Lung (tissue), 12 donors: ENCODE measurements around the gene FGF19. TPM values are rescaled to one million over a fixed set of nuclear protein-coding genes. Genes with fewer than 3 reads are reported as not detected.

Experiments used
- ATAC-seq: fragments of 200-7000 bp; cut with Tn5 transposase; one replicate; pipeline ENCODE4 v1.9.1; 2020; ENCODE audit warnings: moderate number of reproducible peaks; ENCODE audit not compliant: insufficient read depth, low FRiP score
- DNase-seq, 3 donors: peaks; one replicate each; pipeline ENCODE4 v3.0.0-alpha.2; 2013 to 2017
- H3K27ac ChIP-seq, 2 donors: one replicate each; pipeline ENCODE4 v1.5.1; 2013; ENCODE audit warnings: mild to moderate bottlenecking in 2 of 2, moderate library complexity in 2 of 2, control low read depth in 1 of 2, inconsistent platforms in 1 of 2, low read depth in 1 of 2, low read length in 1 of 2
- H3K27me3 ChIP-seq, 3 donors: one replicate each; pipeline ENCODE4 v1.5.1; 2013; ENCODE audit warnings: low read length in 2 of 3; ENCODE audit not compliant: control insufficient read depth in 3 of 3, insufficient read depth in 3 of 3
- H3K36me3 ChIP-seq, 4 donors: one replicate each; pipeline ENCODE4 v1.5.1; 2013; ENCODE audit warnings: low read length in 4 of 4, mild to moderate bottlenecking in 1 of 4, moderate library complexity in 1 of 4; ENCODE audit not compliant: control insufficient read depth in 4 of 4, insufficient read depth in 4 of 4
- H3K4me1 ChIP-seq, 5 donors: one replicate each; pipeline ENCODE4 v1.5.1; 2013; ENCODE audit warnings: low read length in 5 of 5, mild to moderate bottlenecking in 2 of 5, moderate library complexity in 1 of 5; ENCODE audit not compliant: control insufficient read depth in 5 of 5, insufficient read depth in 5 of 5
- H3K4me3 ChIP-seq: one replicate; pipeline ENCODE4 v1.5.1; 2013; ENCODE audit warnings: mild to moderate bottlenecking, control low read depth, moderate library complexity
- H3K9ac ChIP-seq, 2 donors: one replicate each; pipeline ENCODE4 v1.5.1; 2013; ENCODE audit warnings: low read length in 2 of 2, control low read depth in 1 of 2; ENCODE audit not compliant: insufficient read depth in 1 of 2
- H3K9me3 ChIP-seq, 4 donors: one replicate each; pipeline ENCODE4 v1.5.1; 2013; ENCODE audit warnings: low read length in 3 of 4, mild to moderate bottlenecking in 1 of 4, moderate library complexity in 1 of 4; ENCODE audit not compliant: control insufficient read depth in 4 of 4, insufficient read depth in 3 of 4
- whole genome bisulfite sequencing, 2 donors: extraction: QIAGEN DNeasy Blood & Tissue Kit; methylation state at CpG; one replicate each; pipeline ENCODE4 v1.1.7; 2013; 5-methylcytosine and 5-hydroxymethylcytosine counted together
- polyA plus RNA-seq, 2 donors: library from polyadenylated mRNA; stranded (reverse); fragments of 200-250 nt; gene quantifications; one replicate each; pipeline ENCODE4 v1.2.1, GENCODE V29; 2013
- total RNA-seq, 2 donors: library from RNA; depleted of rRNA in 1 of 2; stranded (reverse); fragments of >200 nt in 1 of 2; gene quantifications; one replicate each; pipeline ENCODE4 v1.2.1, GENCODE V29; 2014 to 2021
- TF ChIP-seq, protein P1 (sequence below): IDR thresholded peaks from 2 replicates; pipeline ENCODE4 v1.5.1; 2012; ENCODE audit warnings: mild to moderate bottlenecking; ENCODE audit errors: control extremely low read depth, extremely low read depth
- donor health status: control.
- donor health status: control.
- donor health status: Bipolar disorder and iron deficiency.
- donor health status: healthy.
- donor health status: DM: yes; HTN: yes; CAD: no.

Gene FGF19
- total and polyA plus RNA-seq, 4 donors: 0.09 TPM; not detected in 3

DNA sequence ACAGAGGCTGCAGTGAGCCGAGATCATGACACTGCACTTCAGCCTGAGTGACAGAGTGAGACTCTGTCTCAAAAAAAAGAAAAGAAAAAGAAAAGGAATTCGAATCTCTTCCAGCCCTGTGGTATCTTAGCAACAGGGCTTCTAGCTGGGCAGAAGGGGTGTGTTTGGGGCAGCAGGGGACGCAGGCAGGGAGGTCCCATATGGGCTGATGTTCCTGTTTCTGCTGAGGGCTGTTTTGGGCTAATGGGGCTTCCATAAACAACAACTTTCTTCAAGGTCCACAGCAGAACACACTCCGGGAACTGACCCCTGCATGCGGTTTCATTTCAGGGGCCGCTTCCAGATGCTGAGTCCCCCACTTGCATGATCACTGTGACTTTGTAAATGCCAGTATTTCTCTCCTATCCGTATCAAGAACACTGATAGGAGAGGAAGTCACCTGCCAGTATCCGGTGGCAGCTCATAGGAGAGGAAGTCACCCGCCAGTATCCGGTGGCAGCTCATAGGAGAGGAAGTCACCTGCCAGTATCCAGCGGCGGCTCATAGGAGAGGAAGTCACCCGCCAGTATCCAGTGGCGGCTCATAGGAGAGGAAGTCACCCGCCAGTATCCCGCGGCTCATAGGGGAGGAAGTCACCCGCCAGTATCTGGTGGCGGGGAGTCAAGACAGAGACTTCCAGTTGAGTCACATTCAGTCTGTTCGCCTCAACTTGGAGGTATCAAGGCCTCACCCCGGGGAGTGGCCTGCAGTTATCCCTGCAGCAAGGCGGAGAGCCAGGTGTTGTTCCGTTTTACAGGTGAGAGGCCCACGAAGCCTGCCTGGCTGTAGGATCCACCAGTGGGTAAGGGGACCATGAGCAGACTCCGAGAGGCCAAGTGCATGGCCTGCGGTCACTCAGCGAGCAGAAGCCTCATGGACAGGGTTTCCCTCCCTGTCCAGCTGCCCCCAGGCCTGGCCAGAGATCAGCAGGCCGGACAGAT lies 8.3 kb upstream of the FGF19 start:
- ATAC-seq (no peak), DNase-seq (no peak)
- Histone ChIP-seq H3K27ac (no peak overlapping the region), H3K9ac (no peak overlapping the region), H3K4me1 (peaks cover 0 to 4% (median 1%) of the 10 kb centered on the region in 5 donors), H3K9me3 (peaks cover 0 to 4% (median 0%) of the 10 kb centered on the region in 4 donors), H3K27me3 (peaks cover 0 to 25% (median 4%) of the 10 kb centered on the region in 3 donors), H3K4me3 (no peak overlapping the region), H3K36me3 (no peaks in the 10 kb centered on the region)
- 39 to 50% methylated on average over 28 of the region's 28 CpGs for WGBS, 2 donors
- TF ChIP-seq, protein P1, sequence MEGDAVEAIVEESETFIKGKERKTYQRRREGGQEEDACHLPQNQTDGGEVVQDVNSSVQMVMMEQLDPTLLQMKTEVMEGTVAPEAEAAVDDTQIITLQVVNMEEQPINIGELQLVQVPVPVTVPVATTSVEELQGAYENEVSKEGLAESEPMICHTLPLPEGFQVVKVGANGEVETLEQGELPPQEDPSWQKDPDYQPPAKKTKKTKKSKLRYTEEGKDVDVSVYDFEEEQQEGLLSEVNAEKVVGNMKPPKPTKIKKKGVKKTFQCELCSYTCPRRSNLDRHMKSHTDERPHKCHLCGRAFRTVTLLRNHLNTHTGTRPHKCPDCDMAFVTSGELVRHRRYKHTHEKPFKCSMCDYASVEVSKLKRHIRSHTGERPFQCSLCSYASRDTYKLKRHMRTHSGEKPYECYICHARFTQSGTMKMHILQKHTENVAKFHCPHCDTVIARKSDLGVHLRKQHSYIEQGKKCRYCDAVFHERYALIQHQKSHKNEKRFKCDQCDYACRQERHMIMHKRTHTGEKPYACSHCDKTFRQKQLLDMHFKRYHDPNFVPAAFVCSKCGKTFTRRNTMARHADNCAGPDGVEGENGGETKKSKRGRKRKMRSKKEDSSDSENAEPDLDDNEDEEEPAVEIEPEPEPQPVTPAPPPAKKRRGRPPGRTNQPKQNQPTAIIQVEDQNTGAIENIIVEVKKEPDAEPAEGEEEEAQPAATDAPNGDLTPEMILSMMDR: no peak

DNA sequence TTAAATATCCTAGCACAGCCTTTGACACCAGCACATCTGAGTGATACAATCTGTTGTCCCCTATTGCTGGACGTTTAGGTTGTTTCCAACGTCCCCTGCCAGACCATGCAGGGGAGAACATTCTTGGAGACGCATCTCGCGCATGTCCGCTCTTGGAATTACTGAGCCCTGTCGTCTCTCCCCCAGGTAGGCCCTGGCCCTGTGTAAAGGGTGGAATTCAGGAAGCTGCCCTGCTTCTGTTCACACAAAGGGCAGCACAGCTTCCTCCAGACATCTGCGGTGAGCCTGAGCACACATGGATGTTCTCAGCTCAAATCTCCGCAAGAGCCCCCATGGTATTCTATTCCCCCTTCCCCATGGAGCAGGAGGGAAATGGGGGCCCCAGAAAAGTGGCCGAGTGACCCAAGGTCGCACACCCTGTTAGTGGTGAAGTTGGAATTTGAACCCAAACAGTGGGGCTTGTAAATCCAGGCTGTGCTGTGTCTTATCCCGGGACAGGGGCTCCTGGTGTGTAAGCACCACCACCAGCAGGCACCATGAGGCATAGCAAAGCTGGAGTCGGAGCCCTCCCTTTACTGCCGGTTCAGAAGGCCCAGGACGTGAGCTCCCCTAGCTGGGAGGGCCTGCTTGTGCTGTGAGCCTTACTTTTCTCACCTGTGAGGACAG lies 5.0 kb upstream of the FGF19 start:
- H3K4me3 ChIP-seq: no peak overlapping the region
- H3K36me3 ChIP-seq: no peaks in the 10 kb centered on the region
- no peak overlapping the region for H3K27ac ChIP-seq
- no peak for ATAC-seq
- no peak overlapping the region for H3K9ac ChIP-seq
- H3K4me1 ChIP-seq: peaks cover 0 to 8% (median 3%) of the 10 kb centered on the region in 5 donors
- no peak for DNase-seq
- H3K9me3 ChIP-seq: peaks cover 0 to 3% (median 0%) of the 10 kb centered on the region in 4 donors
- TF ChIP-seq, protein P1: no peak
- peaks cover 20 to 34% (median 21%) of the 10 kb centered on the region in 3 donors for H3K27me3 ChIP-seq
- 65 to 66% methylated on average over 15 of the region's 15 CpGs for WGBS, 2 donors

DNA sequence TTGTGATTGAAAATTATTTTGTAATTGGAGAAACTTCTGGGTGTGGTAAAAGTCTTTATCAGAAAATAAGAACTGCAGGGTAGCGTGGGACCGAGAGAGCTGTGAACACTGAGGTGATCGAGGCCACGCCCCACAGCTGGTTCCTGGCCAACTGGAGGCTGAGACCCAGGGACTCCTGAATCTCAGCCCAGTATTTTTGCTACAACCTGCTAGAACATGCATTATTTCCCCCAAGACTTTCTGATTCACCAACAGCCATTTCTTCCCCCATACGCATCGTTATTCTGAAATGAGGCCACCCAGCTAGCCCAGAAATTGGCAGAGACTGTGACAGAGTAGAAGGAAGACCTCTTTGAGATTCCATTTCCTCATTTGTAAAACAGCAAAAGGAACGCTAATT lies 3.4 kb upstream of the FGF19 start:
- Histone ChIP-seq H3K27me3 (peaks cover 27 to 45% (median 28%) of the 10 kb centered on the region in 3 donors), H3K4me1 (peaks cover 0 to 13% (median 3%) of the 10 kb centered on the region in 5 donors), H3K4me3 (no peak overlapping the region), H3K9ac (no peak overlapping the region), H3K27ac (no peak overlapping the region), H3K9me3 (peaks cover 0 to under 1% (median 0%) of the 10 kb centered on the region in 4 donors), H3K36me3 (no peaks in the 10 kb centered on the region)
- TF ChIP-seq, protein P1: no peak
- DNase-seq (peak in 2 of 3 donors; percentile 34 to 42), ATAC-seq (no peak)
- 38 to 48% methylated on average over 7 of the region's 7 CpGs for WGBS, 2 donors
